Mammary epithelial cell (primary cell): ENCODE measurements around the gene INVS.
"Not testable (repeated sequence)": the region's sequence is repeated elsewhere in the genome, so short reads cannot be mapped to it uniquely, and the experiment has no call there.

ENCODE experiments used
- EZH2 ChIP-seq: IDR thresholded peaks from 2 replicates; pipeline ENCODE4 v1.6.1; 2012; ENCODE audit warnings: low read length, inconsistent platforms, borderline replicate concordance
- TF ChIP-seq, protein P1 (sequence below), 2 donors: IDR thresholded peaks in 1 of 2; conservative IDR thresholded peaks in 1 of 2; 2 replicates each; pipeline ENCODE4 v1.5.1; 2011 to 2012; ENCODE audit warnings: inconsistent platforms in 2 of 2, low read length in 2 of 2, mild to moderate bottlenecking in 2 of 2, control low read depth in 1 of 2, low read depth in 1 of 2; ENCODE audit not compliant: insufficient read depth in 1 of 2; ENCODE audit errors: extremely low read depth in 1 of 2

DNA sequence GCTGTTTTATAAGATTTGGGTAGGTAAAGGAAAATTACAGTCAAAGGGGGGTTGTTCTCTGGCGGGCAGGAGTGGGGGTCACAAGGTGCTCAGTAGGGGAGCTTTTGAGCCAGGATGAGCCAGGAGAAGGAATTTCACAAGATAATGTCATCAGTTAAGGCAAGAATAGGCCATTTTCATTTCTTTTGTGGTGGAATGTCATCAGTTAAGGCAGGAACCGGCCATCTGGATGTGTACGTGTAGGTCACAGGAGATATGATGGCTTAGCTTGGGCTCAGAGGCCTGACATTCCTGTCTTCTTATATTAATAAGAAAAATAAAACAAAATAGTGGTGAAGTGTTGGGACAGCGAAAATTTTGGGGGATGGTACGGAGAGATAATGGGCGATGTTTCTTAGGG is 41.3 kb downstream of the INVS start:
- not testable (repeated sequence) for TF ChIP-seq EZH2
- TF ChIP-seq, protein P1, sequence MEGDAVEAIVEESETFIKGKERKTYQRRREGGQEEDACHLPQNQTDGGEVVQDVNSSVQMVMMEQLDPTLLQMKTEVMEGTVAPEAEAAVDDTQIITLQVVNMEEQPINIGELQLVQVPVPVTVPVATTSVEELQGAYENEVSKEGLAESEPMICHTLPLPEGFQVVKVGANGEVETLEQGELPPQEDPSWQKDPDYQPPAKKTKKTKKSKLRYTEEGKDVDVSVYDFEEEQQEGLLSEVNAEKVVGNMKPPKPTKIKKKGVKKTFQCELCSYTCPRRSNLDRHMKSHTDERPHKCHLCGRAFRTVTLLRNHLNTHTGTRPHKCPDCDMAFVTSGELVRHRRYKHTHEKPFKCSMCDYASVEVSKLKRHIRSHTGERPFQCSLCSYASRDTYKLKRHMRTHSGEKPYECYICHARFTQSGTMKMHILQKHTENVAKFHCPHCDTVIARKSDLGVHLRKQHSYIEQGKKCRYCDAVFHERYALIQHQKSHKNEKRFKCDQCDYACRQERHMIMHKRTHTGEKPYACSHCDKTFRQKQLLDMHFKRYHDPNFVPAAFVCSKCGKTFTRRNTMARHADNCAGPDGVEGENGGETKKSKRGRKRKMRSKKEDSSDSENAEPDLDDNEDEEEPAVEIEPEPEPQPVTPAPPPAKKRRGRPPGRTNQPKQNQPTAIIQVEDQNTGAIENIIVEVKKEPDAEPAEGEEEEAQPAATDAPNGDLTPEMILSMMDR (conservative IDR thresholded peaks at IDR 0.05 in 1 of 2, IDR thresholded peaks at IDR 0.05 in 1 of 2; ENCODE audit: extremely low read depth in 1 of 2, insufficient read depth in 1 of 2, low read depth in 1 of 2, low read length in 2 of 2): not testable (repeated sequence)
